ENCODE data around the gene FOXJ2.
"Not testable (repeated sequence)": the region's sequence is repeated elsewhere in the genome, so short reads cannot be mapped to it uniquely, and the experiment has no call there.

The FOXJ2 gene

DNA sequence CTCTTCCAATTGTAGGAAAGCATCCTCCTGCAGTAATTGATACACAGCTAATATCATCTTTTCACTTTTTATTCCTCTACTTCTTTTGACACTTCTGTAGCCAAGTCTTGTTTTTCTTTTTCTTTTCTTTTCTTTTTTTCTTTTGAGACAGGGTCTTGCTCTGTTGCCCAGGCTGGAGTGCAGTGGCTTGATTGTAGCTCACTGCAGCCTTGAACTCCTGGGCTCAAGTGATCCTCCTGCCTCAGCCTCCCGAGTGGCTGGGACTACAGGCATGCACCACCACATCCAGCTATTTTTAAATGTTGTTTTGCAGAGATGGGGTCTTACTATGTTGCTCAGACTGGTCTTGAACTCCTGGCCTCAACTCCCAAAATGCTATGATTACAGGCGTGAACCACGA lies 39.3 kb downstream of the FOXJ2 start:
- DNase-seq: not testable (repeated sequence)

DNA sequence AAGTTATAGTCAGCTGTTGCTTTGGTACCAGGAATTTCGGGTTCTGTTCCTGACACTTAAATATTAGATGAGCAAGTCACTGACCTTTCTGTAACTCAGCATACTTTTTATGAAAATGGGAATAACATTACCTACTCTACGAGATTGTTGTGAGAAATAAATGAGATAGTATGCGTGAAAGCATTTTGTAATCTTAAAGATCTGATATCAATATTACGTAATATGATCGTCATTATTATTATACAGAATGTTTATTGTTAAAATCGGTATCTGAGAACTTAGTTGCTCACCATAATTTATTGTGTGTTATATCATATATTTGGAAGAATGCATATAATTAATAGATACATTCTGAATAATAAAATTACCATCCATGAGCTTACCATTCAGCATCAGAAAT lies 43.4 kb downstream of the FOXJ2 start:
- no peak for DNase-seq

DNA sequence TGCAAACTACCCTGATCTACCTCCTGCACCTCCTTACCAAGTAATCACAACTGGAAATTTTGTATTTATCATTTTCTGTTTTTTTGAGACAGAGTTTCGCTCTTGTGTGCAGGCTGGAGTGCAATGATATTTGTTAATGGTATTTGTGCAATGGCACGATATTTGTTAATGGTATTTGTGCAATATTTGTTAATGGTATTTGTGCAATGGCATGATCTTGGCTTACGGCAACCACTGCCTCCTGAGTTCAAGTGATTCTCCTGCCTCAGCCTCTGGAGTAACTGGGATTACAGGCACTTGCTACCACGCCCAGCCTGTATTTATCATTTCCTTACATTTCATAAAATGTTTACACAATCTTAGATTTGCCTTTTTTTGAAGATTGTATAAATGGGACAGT lies 43.9 kb downstream of the FOXJ2 start:
- no peak for DNase-seq

DNA sequence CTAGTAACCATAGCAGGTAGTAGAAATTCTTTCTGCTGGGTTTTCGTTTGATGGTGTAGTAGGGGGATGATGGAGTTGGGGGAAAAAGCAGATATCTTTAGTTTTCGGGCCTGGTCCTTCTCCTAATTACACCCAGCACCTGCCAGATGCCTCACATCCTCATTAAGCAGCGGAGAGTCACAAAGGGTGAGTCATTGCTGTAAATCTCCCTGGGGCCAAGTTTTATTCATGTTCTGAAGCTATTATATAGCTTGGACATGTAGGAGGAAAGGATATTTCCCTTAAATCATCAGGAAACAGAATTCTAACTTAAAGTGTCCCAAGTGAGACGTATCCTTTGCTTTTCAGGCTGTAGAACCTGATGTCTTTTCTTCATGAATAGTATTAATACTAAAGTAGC lies 44.7 kb downstream of the FOXJ2 start:
- no peak for DNase-seq

DNA sequence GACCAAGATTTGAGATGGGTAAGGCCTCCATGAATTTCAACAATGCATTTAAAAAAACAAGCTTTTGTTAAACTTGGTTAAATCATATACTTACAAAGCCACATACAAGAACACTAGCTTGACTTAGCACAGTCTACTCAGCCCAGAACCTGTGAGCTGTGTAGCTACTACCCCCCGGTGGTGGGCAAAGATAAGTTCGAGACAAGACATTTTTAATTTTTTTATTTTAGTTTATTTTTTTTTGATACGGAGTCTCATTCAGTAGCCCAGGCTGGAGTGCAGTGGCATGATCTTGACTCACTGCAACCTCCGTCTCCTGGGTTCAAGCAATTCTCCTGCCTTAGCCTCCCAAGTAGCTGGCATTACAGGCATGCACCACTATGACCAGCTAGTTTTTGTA lies 45.9 kb downstream of the FOXJ2 start:
- peak; percentile 53 for DNase-seq

DNA sequence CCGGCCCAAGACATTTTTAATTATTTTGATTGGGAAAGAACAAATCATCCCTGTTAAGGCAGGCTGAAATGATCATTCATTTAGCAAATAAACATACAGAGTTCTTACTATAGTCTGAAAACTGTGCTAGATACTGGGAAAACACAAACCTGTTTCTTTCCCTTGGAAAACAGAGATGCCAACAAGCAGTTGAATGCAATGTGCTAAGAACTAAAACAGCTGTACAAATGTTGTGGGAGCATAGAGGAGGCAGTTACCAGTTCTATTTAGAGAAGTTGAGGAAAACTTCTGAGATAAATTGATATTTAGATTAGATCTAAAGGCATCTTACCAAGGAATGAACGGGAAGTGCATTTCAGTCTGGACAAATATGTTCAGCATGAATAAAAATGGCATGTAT lies 46.4 kb downstream of the FOXJ2 start:
- no peak for DNase-seq

DNA sequence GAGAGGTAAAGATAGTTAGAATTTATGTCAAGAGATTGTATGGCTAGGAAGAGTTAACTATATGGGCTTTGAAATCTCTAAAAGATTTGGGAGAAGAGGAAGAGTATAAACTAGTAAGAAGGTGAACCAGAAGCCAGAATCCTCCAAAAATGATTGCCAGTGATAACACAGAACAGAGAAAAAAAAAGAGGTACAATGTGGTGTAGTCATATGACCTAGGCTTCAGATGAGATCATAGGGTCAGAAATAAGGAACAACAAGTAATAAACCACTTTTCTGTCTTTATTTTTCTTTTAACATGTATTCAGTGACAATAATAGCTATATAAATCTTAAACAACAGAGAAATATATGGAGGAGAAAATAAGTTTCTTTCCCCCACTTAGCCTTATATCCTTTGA lies 47.6 kb downstream of the FOXJ2 start:
- DNase-seq: no peak

DNA sequence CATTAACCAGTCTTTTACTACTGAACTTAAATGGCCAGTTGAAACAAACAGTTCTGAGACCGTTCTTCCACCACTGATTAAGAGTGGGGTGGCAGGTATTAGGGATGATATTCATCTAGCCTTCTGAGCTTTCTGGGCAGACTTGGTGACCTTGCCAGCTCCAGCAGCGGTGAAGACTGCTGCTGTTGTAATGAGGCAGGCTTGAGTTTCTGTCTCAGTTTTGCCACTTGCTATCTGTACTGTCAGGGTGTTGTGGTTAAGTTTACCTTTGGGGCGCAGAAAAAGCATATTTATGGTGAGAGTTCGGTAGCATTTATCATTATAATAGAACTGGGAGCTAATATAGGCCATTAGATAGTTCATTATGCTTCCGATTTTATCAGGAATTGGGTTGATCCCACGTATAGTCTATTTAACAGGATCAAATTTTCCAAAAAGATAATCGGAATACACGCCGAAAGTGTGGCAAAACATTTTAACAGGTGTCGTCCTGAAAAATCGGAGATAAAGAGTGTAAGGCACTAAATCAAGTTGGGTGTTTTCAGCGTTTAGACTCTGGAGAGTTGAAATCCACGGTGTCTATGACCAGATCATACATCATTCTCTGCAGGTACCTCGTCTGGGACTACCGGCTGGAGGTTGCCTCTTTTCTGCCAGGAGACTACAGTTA lies 48.9 kb downstream of the FOXJ2 start:
- DNase-seq: no peak

DNA sequence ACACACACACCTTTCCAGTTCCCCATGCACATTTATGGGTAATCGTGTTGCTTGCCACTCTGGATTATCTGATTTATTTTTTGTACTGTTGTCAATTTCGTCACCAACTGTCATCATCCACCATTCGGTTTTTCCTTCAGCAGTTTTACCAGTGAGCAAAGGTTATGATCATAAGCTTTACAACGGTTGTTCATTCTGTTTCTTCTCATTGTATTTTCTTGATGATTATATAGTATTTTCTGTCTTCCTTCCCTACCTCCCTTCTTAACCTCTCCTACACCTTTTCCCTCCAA lies 50.2 kb downstream of the FOXJ2 start:
- no peak for DNase-seq

DNA sequence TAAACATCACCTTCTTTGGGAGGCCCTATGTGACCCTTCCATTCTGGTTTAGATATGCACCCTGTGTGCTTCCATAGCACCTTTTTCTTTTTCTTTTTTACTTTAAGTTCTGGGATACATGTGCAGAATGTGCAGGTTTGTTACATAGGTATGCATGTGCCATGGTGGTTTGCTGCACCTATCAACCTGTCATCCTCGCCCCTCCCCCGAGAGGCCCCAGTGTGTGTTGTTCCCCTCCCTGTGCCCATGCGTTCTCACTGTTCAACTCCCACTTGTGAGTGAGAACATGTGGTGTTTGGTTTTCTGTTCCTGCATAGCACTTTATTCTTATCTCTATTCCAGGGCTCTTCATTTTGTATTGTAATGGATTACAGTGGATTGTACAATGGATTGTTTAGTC lies 51.8 kb downstream of the FOXJ2 start:
- not testable (repeated sequence) for DNase-seq

DNA sequence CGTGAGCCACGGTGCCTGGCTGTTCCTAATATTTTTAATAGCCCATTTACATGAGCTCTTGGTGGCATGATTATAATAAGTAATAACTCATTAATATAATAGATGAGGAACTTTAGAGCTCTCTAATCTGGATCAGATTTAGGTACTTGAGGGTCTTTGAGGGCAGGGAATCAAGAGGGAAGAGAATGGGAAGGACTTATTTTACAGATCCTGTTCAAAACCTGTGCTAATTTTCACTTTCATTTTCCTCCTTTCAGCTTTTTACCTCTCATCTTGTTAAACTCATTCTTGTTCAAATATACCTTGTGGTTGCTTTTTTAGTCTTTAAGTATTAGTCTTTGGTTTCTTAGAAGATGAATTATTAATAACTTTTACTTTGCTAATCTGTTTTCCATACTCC lies 55.1 kb downstream of the FOXJ2 start:
- DNase-seq: no peak

DNA sequence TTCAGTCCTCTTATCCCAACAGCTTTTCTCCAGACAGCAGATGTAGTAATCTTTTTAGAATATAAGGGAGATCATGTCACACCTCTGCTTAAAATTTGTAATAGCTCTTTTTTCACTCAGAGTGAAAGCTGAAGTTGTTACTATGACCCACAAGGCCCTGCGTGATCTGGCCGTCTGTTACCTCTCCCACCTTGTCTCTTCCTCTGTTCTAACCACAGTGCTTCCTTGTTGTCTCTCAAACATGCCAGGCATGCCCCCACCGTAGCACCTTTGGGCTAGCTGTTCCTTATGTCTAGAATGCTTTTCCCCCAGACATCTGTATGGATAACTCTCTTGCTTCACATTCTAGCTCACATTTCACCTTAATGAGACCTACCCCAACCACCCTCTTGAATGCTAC lies 56.1 kb downstream of the FOXJ2 start:
- DNase-seq: no peak

DNA sequence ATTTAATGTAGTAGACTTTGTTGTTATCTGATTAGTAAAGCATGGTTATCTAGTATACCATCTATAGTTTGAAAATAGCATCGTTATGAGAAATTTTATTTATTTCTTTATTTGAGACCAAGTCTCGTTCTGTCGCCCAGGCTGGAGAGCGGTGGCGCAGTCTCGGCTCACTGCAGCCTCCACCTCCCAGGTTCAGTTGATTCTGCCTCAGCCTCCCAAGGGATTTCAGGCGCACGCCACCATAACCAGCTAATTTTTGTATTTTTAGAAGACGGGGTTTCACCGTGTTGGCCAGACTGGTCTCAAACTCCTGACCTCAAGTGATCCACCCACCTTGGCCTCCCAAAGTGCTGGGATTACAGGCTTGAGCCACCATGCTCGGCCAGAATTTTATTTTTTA lies 56.8 kb downstream of the FOXJ2 start:
- DNase-seq: not testable (repeated sequence)

DNA sequence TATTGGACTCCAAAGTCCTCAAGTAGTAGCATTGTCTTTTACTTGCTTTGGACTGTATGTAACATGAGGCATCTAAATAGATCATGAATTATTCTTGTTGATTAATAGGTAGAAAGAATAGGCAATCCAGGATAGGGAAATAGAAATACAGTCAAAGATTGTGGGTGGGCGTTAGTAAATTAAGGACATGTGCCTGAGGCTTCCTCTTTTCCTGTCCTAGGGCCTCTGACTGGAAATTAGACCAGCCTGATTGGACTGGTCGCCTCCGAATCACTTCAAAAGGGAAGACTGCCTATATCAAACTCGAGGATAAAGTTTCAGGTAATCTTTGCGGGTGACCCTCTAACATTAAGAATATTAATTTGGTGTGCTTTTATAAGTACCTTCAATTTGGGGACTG lies 57.2 kb downstream of the FOXJ2 start:
- DNase-seq: no peak

DNA sequence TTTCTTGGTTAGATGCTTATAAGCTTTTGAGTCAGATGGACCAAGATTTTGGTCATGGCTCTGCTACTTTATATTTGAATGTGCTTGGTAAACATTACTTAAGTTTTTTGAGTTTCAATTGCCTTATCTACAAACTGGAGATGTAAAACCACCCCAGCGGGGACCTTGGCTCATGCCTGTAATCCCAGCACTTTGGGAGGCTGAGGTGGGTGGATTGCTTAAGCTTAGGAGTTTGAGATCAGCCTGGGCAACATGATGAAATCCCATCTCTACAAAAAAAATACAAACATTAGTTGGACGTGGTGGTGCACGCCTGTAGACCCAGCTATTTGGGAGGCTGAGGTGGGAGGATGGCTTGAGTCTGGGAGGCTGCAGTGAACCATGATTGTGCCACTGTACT lies 60.8 kb downstream of the FOXJ2 start:
- DNase-seq: no peak

DNA sequence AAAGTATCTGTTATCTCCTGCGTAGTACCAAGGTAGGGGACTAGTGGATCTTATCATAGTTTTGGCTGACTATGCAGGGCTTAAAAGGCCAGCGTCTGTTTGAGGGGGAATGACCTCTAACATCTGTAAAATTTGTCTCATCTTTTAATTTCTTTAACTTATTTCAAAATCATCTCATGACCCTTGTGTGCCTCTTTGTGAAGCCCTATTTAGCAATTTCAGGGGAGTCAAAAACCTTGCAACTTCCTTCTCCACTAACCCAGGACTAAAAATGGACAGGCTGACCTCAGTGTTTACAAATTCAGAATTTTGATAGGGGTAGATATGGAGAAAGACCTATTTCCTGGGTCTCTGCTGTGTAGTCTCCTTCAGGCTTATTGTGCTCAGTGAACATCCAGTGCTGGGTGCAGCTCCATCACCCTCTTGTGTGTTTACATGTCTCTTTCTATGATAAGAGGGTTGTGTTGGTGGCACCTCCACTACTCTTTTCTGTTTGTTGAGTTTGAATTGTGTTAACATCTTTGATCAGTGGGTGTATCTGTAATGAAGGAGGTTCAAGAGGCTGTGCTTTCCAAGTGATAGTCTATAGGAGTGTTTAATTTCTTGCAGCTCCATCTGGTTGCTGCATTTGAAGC lies 63.9 kb downstream of the FOXJ2 start:
- DNase-seq: no peak

DNA sequence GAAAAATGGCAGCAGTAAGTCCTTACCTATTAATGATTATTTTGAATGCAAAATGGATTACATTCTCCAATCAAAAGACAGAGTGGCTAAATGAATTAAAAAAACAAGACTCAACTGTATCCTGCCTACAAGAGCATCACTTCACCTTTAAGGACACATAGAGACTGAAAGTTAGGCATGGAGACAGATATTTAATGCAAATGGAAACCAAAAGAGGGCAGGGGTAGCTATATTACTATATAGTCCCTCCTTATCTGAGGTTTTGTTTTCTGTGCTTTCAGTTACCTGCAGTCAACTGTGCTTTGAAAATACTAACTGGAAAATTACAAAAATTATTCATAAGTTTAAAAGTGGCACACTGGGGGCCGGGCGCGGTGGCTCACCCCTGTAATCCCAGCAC lies 66.7 kb downstream of the FOXJ2 start:
- DNase-seq: no peak
